HG02588 (cell line): ENCODE measurements around the gene CLDN9.

ENCODE experiments used
- ATAC-seq: cut with Tn5 transposase; IDR thresholded peaks from one replicate; pipeline ENCODE4 v1.9.1; 2021; ENCODE audit warnings: mild to moderate bottlenecking, moderate library complexity; ENCODE audit not compliant: unreplicated experiment

The CLDN9 gene

DNA sequence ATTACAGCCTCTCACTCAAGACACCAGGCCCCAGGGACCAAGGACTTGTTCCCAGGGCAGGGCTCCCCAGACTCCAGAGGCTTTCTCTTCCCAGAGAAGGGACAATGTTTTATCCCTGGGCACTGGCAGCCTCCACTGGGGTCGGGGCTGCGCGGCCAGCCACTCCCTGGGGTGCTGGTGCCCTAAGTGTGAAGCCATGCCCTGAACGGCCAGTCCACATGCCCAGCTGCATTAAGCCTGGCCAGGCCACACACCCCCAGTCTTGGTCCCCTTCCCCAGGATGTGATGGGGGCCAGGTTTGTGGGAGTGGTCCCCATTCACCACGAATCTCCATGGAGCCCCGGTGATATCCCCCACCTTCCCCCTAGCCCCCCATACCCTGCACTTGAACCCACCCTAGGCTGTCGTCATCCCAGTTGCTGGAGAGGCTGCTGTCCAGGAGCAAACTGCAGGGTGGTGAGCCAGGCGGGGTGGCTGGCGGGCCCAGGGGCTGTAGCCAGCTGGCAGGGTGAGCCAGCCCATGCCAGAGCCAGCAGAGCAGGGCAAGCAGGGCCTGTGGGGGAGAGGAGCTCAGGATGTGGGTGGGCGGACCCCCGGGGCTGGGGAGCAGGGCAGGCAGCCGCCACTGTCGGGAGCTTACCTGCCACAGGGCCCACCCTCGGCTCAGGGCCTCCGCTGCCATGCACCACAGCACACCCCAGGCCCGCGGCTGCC lies 39.0 kb upstream of the CLDN9 start:
- no peak for ATAC-seq

DNA sequence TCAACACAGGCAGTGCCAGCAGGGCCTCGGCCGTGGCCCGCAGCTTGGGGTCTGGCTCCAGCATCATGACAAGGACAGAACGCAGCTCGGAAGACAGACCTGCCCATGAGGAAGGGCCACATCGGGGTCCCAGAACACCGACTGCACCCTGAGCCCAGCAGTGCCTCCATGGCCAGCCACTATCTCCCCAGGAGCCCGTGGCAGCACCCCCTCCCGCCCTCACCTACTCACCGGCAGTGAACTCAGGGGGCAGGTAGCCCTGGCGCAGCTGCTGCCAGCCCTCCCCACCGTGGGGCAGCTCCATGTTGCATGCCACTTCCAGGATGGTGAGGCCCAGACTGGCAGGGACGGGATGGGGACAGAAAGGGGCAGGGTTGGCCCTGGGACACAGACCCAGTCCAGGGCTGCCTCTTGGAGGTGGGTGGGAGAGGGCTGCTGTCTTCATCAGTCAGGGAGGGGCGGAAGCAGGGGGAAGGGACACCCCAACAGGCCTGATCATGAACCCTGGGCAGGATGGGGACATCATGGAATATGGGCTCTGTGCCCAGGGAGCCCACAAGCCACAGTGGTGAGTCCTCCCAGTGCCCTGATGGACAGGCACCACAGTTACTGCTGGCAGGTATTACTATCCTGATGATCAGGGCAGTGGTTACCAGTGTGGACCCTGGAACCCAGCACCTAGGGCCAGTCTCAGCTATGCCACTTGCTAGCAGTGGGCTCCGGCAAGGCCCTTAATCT lies 38.2 kb upstream of the CLDN9 start:
- ATAC-seq: no peak

DNA sequence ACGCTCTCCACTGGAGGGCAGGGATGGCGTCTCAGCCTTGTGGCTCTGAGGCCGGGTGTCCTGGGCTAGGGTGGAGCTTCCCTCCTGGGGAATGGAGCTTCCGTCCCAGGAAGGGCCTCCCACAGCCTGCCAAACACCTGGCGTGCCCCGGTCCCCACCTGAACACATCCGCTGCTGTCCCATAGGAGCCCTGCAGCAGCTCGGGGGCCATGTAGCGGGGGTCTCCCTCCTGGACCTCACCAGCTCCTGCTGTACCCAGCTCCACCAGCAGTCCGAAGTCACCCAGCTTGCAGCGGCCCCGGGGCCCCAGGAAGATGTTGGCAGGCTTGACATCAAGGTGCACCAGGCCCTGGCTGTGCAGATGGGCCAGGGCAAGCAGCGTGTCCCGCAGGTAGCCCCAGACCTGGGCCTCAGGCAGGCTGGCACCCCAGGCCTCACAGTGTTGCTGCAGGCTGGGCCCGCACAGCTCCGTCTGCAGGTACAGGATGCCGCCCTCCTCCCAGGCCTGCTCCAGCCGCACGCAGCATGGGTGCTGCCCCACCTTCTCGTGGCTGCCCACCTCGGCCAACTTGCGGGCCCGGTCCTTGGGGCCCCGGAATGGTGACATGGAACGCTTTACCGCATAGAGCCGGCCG lies 37.4 kb upstream of the CLDN9 start:
- no peak for ATAC-seq

DNA sequence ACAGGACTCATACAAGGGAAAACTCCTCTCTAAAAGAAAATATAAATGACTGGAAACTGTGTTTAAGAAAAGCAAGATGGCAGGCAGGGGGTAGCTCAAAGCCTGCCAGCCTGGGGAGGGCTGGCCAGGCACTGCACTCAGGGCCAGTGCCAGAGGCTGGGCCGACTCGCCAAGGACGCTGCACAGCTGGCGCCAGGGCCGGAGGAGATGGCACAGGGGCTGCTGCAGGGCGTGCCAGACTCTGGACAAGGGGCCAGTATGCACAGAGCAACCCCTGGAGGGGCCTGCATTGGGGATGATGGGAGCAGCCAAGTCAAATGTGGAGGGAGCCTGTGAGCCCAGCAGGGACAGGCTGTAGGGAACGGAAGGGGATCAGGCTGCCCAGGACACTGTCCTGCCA lies 36.5 kb upstream of the CLDN9 start:
- ATAC-seq: no peak

DNA sequence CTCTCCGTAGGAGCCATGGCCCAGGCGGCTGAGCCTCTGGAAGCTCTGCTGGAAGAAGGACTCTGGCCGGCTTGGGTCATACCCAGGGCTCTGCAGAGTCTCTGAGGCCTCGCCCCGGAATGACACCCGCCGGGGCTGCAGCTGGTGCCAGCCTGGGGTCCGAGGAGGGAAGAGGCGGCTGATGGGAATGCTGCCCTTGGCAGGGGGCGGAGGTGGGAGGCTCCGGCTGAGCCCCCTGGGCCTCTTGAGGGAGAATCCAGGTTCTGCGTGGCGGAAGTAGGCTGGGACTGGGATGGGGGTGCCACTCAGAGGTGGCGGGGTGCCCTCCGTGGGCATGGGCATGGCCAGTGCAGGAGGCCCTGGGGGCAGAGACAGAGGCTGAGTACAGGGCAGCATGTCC lies 36.0 kb upstream of the CLDN9 start:
- no peak for ATAC-seq

DNA sequence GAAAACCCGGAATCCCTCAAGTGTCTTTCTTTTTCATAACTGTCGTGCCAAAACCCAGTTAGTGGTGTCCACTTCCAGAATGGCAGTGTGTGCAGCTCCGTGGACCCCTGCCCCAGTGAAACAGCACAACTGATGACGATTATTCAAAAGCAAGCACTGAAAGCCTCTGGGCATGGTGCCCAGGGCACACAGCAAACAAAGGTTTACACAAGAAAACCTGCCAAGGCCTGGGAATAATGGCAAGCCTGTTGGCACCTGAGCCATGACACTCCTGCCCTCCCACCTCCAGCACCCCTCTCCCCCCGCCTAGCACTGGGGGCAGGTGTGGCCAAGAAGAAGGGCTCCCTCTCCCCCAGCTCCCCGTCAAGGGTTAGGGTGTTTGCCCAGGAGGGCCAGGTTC lies 35.3 kb upstream of the CLDN9 start:
- ATAC-seq: no peak

DNA sequence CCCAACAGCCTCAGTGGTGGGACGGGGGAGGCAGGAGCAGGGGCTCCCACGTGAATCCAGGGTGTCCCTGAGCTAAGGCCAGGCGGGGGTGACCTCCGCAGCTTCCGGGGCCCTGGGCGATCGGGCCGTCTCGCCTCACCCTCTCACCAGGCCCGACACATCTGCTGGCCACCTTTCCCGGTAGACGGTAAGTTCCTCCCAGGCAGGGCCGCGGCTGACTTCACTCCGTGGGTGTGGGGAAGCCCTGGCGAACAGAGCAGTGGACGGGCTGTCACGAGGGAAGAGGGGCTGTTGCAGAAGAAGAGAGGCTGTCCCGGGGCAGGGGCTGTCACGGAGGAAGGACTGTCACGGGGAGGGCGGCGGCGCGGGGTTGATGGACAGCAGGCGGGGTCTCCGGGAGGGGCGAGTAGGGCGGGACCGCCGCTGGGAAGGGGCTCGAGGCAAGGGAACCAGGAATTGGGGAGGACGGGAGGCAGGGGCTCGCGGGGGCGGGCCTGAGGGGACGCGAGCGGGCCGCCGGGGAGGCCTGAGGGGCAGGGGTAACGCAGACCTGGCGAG lies 33.0 kb upstream of the CLDN9 start:
- ATAC-seq: no peak

DNA sequence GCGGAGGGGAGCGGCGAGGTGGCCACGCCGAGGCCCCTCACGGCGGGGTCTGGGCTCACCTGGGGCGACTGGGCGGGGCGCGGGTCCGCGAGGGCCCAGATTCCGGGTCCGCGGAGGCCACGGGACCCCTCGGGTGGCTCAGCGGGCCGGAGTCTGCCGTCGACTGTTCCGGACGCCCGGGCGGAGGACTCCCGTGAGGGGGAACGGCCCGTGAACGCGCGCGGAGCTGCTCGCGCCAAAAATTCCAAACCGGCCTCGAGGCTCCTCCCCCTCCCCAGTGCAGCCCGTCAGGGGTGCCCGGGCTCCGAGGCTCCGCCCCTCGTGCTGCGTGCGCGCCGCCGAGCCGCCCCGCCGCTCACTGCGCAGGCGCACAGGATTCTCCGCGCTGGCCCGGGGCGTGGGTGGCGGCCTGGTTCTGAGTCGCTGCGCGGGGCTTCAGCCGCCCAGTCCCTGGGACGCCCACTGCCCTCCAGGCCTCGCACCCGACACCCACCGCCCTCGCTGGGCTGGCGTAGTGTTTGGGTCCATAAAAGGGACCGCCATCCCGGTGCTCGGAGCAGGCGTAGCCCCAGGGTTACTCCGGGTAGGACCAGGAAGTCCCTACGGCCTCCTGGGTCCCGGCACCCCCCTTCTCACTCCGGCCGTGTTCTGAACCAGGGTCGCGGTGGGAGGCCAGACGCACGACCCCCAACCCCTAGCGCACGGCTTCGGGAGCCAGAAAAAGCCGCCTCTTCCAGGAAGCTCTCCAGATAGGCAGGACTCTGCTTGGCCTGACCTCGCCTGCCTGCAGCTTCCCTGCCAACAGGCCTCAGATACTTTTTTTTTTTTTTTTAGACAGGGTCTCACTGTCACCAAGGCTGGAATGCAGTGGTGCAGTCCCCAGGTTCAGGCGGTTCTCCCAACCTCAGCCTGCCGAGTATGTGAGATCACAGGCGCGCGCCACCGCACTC lies 32.2 kb upstream of the CLDN9 start, which contains the start of gene PKMYT1:
PKMYT1 (minus strand) TSS at position 220 of the 950 bp plus-strand sequence. CDS start 789 bp downstream, outside the sequence.
- peak; percentile 67 for ATAC-seq

DNA sequence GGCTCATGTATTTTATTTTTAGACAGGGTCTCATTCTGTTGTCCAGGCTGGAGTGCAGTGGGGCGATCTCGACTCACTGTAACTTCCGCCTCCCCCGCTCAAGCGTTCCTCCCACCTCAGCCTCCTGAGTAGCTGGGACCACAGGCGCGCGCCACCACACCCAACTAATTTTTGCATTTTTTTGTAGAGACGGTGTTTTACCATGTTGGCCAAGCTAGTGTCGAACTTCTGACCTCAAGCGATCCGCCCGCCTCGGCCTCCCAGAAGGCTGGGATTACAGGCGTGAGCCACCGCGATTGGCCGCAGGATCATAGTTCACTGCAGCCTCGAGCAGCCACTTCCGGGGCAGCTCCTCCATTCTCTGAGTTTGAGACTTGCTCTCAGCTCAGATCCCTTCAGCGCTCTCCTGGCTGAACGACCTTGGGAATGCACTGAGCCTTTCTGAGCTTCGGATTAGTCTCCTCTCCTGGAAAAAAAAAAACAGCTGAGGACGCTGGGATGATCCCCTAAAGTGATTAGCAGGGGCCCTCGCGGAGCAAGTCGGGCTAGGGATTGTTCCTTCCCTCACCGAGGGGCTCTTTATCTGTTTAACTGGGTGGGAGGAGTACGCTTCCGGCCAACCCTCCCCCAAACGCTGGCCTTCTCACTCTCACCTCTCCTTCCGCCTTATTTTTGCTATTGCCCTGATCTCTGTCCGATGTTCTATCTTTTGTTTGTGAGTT lies 31.4 kb upstream of the CLDN9 start:
- ATAC-seq: no peak

DNA sequence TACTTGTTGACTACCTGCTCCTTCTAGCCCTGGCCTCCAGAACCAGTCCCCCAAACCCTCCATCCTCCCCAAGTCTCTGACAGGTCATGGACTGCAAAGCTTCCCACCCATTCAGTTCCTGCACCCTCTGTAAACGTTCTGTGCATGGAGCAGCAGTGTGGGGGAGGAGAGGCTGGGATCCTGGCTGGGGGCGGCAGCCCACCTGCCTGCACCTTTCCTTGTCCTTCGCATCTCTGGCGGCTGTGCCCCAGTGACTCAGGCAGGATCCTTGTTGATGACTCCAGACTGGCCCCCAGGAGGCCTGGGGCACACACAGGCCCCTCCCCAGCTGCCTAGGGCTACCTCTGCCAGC lies 30.8 kb upstream of the CLDN9 start:
- ATAC-seq: no peak

DNA sequence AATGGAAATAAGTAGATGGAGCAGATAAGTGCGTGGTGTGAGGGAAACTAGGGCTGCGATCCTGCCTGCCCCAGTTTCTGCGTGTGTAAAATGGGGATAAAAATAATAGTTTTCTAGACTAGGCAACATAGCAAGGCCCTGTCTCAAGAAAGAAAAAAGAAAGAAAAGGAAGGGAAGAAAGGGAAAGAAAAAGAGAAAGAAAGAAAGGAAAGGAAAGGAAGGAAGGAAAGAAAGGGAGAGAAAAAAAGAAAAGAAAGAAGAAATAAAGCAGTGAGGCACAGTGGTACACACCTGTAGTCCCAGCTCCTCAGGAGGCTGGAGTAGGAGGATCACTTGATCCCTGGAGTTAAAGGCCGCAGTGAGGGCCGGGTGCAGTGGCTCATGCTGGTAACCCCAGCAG lies 30.3 kb upstream of the CLDN9 start:
- no peak for ATAC-seq

DNA sequence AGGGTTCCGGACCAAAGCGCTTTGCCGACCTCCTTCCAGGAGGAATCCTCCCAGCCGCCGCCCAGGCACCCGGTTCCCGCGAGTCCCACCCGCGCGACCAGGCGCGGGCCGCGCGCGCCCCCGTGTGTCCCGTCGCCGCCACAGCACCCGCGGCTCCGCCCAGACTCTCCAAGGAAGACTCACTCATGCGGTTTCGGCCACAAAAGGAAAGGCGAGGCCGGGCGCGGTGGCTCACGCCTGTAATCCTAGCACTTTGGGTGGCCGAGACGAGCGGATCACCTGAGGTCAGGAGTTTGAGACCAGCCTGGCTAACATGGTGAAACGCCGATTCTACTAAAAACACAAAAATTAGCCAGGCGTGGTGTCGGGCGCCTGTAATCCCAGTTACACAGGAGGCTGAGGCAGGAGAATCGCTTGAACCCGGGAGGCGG lies 29.0 kb upstream of the CLDN9 start:
- no peak for ATAC-seq

DNA sequence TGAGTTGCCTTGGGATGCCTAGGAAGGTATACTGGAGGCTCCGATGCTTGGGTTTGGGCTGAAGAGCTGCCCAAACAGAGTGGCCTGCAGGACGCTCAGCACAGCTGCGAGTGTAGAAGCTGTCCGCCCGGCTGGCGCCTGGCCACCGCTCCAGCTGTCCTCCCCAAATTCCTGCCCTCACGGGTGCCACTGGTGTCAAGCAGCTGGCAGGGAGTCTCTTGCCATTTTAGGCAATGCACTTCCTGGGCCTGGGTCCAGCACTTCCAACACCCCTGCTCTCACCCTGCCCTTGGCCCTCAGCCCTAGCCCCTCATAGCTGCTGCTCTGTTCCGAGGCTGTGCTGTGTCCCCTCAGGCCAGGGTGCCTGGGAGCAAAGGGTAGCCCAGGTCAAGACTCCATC lies 27.3 kb upstream of the CLDN9 start:
- ATAC-seq: no peak

DNA sequence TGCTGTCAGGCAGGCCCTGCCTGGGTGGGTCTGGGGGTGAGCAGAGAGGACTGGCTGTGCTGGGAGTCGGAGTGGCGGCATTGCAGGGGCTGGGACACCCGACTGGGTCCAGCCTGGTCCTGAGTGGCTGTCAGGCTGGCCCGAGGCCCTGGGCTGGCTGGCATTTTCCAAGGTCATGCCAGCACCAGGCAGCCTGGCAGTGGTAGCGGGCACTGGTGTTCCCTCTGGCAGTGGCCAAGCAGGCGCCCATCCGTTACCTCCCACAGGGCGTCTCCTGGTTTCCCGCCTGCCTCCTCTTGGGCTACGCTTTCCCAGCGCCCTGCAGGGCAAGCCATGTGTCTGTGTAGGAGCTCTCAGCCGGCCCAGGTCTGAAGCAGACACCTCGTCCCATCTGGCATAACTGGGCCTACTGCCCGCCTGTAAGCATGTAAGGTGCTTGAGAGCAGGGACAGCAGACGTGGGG lies 26.8 kb upstream of the CLDN9 start:
- ATAC-seq: no peak

DNA sequence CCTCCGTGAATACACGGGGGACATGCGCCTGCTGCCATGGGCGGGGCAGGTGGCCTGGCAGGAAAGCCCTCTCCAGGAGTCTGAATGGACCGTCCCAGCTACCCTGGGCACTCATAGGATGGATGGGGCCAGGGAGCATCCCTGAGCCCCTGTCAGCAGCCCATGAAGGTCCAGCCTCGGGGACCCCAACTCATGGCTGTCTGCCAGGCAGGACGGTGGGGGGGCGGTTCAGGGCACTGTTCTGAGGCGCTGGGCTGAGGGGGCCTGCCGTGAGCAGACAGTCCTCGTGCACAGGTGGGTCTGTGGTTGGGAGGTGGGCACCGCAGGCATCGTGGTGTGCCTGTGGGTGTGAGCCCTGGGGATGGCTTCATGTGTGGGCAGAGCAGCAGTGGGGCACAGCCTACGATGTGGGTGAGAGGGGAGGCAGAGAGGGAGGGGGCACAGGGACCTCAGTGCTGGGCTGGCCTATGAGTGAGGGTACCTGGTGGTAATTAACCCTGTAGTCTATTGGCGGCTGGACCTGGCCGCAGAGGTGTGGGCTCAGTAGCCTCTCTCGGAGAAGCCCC lies 26.0 kb upstream of the CLDN9 start:
- ATAC-seq: no peak

DNA sequence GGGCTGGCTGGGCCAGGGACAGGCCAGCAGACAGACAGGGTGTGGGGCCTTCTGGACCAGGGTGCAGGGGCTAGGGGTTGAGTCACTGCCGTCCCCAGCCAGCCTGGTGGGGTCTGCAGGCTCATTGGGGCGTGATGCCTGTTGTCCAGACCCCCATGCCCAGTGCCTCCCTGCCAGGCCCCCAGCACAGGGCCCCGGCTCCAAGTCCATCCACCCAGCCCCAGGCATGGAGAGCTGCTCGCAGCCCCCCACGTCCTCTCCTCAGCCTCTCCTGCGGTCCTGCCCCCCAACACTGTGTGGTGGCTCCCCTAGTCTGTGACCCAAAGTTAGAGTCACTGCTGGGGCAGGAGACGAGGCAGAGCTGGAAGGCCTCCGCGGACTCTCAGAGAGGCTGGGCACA lies 25.4 kb upstream of the CLDN9 start:
- ATAC-seq: no peak

DNA sequence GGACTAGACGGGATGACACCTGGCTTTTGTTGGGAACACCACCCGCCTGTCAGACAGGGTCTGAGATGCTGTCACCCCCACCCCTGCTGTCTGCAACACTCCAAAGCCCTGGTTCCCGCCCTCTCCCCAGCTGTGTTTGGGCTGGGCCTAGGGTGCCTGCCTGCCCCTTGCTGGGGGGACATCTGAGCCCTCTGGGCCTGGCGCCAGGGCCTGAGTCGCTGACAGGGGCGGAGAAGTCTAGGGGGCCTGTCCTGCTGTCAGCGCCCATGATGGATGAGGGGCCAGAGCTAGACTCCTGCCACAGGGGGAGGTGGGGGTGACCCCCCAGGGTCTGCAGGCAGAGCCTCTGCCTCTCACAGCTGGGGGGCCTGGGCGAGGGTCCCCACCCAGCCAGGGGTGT lies 24.9 kb upstream of the CLDN9 start:
- no peak for ATAC-seq

DNA sequence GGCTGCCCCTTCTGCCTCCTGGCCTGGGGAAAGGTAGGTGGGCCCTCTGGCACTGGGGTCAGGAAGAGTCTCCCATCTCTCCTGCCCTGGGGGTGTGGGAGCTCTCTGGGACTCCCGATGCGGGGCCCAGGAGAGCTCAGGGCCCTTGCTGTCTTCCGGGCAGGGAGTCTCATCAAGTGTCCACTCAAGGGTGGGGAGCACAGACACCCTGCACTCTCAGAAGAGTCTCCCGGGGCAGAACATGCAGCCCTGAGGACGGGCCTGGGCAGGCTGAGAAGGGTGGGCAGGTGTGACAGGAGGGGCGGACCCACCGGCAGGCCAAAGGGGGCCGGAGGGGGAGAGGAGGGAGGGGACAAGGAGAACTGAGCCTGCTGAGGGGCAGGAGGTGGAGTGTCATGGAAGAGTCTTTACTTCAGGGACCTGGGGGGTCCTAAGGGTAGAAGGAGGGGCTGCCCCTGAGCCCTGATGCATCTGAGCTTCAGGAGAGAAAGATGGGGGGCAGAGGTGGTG lies 24.1 kb upstream of the CLDN9 start:
- no peak for ATAC-seq

DNA sequence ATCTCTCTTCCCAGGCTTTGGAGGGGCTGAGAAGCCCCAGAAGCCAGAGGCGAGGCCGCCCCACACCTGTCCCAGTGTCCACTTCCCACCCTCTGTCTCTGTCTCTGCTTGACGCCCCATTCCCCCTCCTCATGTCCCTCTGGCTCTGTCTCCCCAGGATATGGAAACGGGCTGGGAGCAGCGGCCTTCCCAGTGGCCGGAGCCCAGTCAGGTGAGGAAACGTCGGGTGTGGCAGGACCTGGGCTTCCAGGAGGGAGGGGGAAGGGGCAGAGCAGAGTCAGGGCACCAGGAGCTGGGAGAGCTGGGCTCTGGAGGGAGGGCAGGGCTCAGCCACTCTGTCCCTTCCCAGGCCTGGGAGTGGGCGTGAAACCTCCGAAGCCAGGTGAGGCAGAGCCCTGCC lies 21.8 kb upstream of the CLDN9 start:
- ATAC-seq: no peak
